GM23338 (cell line): ENCODE measurements around the gene YTHDC2.

Experiments
- CTCF ChIP-seq, 2 experiments: fragments of 200-600 bp in 1 of 2; sonication (generic) in 1 of 2; conservative IDR thresholded peaks; 2 replicates each; pipeline versions ENCODE4 v1.5.1 to v1.6.1; 2016 to 2017; ENCODE audit warnings: antibody characterized with exemption in 2 of 2, low read depth in 2 of 2, mild to moderate bottlenecking in 2 of 2, moderate library complexity in 1 of 2
- POLR2AphosphoS5 ChIP-seq: IDR thresholded peaks from 2 replicates; pipeline ENCODE4 v1.6.1; 2016; ENCODE audit warnings: antibody characterized with exemption, low read depth

DNA sequence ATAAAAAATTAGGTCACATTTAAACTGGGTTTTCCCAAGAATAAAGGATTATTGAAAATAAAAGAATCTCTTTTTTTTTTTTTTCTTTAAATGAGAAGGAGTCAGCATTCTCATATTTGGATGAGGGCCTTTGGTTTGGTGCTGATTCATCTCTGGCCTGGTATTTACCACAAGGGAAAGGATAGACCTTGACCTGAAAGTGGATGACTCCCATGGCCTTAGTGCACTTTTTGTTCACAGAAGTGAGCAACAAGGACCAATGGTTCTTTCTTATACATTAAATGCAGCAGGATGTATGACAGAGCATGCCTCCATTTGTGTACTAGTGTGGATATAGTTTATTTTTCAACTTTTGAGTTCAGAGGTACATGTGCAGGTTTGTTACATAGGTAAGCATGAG, 6.9 kb downstream of the YTHDC2 start:
- TF ChIP-seq CTCF (conservative IDR thresholded peaks at IDR 0.05; ENCODE audit: low read depth in 2 of 2) (no peak), POLR2AphosphoS5 (no peak)
